ENCODE results near the gene INTS11.

INTS11 gene

GRCh38 chr1:1281533-1282321, 42.7 kb downstream of the INTS11 start:
- TF ChIP-seq CTCF (IDR thresholded peaks at IDR 0.05): no peak
- H3K4me1 ChIP-seq (ENCODE audit: control insufficient read depth in 1 of 2, insufficient read depth in 1 of 2, low read depth in 1 of 2, low read length in 1 of 2): no peaks in the 10 kb centered on the region
- no peaks in the 10 kb centered on the region for H3K36me3 ChIP-seq
- no peak overlapping the region for H3K4me3 ChIP-seq (ENCODE audit: low read depth in 1 of 2, low read length in 1 of 2)
- H3K27me3 ChIP-seq: peaks cover 4% of the 10 kb centered on the region
- H3K9me3 ChIP-seq: no peaks in the 10 kb centered on the region
- no peak overlapping the region for H3K27ac ChIP-seq

GRCh38 chr1:1280782-1281481, 43.5 kb downstream of the INTS11 start:
- no peak for TF ChIP-seq CTCF (IDR thresholded peaks at IDR 0.05)
- Histone ChIP-seq H3K27ac (no peak overlapping the region), H3K4me1 (ENCODE audit: control insufficient read depth in 1 of 2, insufficient read depth in 1 of 2, low read depth in 1 of 2, low read length in 1 of 2) (no peaks in the 10 kb centered on the region), H3K27me3 (no peaks in the 10 kb centered on the region), H3K9me3 (no peaks in the 10 kb centered on the region), H3K4me3 (ENCODE audit: low read depth in 1 of 2, low read length in 1 of 2) (no peak overlapping the region), H3K36me3 (no peaks in the 10 kb centered on the region)

- H3K27ac ChIP-seq: no peak overlapping the region
- H3K4me3 ChIP-seq (ENCODE audit: low read depth in 1 of 2, low read length in 1 of 2): no peak overlapping the region
- H3K4me1 ChIP-seq (ENCODE audit: control insufficient read depth in 1 of 2, insufficient read depth in 1 of 2, low read depth in 1 of 2, low read length in 1 of 2): peaks cover 6 to 7% of the 10 kb centered on the region in 2 experiments
- H3K9me3 ChIP-seq: no peaks in the 10 kb centered on the region
- no peak for TF ChIP-seq CTCF (IDR thresholded peaks at IDR 0.05)
- no peaks in the 10 kb centered on the region for H3K36me3 ChIP-seq
- H3K27me3 ChIP-seq: no peaks in the 10 kb centered on the region
Measured at GRCh38 chr1:1279028-1279427, 45.4 kb downstream of the INTS11 start.

GRCh38 chr1:1278620-1279019, 45.8 kb downstream of the INTS11 start:
- Histone ChIP-seq H3K4me3 (ENCODE audit: low read depth in 1 of 2, low read length in 1 of 2) (no peak overlapping the region), H3K27ac (no peak overlapping the region), H3K27me3 (no peaks in the 10 kb centered on the region), H3K4me1 (ENCODE audit: control insufficient read depth in 1 of 2, insufficient read depth in 1 of 2, low read depth in 1 of 2, low read length in 1 of 2) (peaks cover 6 to 7% of the 10 kb centered on the region in 2 experiments), H3K36me3 (no peaks in the 10 kb centered on the region), H3K9me3 (no peaks in the 10 kb centered on the region)
- TF ChIP-seq CTCF (IDR thresholded peaks at IDR 0.05): no peak

GRCh38 chr1:1275836-1276235, 48.6 kb downstream of the INTS11 start:
- Histone ChIP-seq H3K36me3 (peaks cover 7% of the 10 kb centered on the region), H3K27me3 (no peaks in the 10 kb centered on the region), H3K4me3 (ENCODE audit: low read depth in 1 of 2, low read length in 1 of 2) (no peak overlapping the region), H3K9me3 (no peaks in the 10 kb centered on the region), H3K4me1 (ENCODE audit: control insufficient read depth in 1 of 2, insufficient read depth in 1 of 2, low read depth in 1 of 2, low read length in 1 of 2) (peaks cover 25 to 28% of the 10 kb centered on the region in 2 experiments), H3K27ac (no peak overlapping the region)
- no peak for TF ChIP-seq CTCF (IDR thresholded peaks at IDR 0.05)

All from neutrophil (primary cell).